ENCODE results near the gene ARHGAP19. TPM values are rescaled to one million over a fixed set of nuclear protein-coding genes. Genes with fewer than 3 reads are reported as not detected.

ARHGAP19 gene, protein sequence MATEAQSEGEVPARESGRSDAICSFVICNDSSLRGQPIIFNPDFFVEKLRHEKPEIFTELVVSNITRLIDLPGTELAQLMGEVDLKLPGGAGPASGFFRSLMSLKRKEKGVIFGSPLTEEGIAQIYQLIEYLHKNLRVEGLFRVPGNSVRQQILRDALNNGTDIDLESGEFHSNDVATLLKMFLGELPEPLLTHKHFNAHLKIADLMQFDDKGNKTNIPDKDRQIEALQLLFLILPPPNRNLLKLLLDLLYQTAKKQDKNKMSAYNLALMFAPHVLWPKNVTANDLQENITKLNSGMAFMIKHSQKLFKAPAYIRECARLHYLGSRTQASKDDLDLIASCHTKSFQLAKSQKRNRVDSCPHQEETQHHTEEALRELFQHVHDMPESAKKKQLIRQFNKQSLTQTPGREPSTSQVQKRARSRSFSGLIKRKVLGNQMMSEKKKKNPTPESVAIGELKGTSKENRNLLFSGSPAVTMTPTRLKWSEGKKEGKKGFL
- 5.2 and 8.3 TPM in 2 replicates for polyA plus RNA-seq
- 8.3 and 8.9 TPM in 2 replicates for polyA minus RNA-seq

DNA sequence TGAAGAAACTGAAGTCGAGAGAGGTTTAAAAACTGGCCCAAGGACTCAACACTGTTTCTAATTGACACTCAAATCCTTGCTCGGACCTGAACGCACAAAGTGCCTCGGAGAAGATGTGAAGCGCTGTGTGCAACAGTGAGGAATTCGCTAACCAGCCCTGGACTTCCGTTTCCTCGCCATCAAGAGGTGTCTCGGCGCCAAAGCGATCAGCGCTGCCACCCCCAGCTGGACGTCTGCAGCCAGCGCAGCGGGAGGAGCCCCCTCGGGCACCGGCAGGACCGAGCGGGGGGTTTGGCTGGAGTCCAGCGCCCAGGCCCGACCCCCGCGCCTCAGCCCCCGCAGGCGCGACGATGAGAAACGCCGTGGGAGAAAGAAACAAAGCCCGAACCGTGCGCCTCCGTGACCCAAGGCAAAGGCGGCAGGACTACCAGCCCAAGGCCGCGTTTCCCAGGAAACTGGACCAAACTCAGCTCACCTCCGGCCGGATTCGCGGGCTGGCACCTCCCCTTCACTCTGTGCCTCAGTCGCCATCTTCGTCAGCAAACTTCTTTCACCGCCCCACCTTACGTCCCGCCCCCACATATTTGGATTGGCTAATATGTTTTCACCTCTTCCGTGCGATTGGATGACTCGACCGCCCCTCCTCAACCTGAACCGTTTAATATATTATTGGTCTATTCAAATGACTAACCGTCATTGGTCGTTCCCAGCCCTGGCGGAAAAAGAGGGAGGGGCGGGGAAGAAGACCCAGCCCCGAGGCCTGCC, at the start of gene ARHGAP19:
ARHGAP19 (minus strand) TSS at position 541 of the 765 bp plus-strand sequence; CDS start at position 531, 10 bp downstream.
- no peaks in the 10 kb centered on the region for H3K9me2 ChIP-seq (ENCODE audit: insufficient read depth, low read length)
- no peaks in the 10 kb centered on the region for H3K36me3 ChIP-seq (ENCODE audit: insufficient read depth, low read length)
- H3K9me3 ChIP-seq (ENCODE audit: low read length): no peaks in the 10 kb centered on the region
- H3F3A ChIP-seq (ENCODE audit: insufficient read depth, low read length, poor library complexity, severe bottlenecking): no peaks in the 10 kb centered on the region
- peak within 1 kb of the TSS; percentile 89 for H3K4me3 ChIP-seq (ENCODE audit: low read length)
- no peaks in the 10 kb centered on the region for H3K79me2 ChIP-seq (replicated peaks; ENCODE audit: insufficient read depth, low read length)
- peak within 1 kb of the TSS; percentile 69 for H3K9ac ChIP-seq (ENCODE audit: low read length)
- H3K27ac ChIP-seq (ENCODE audit: low read length): peak within 1 kb of the TSS; percentile 69
- H3K4me2 ChIP-seq (ENCODE audit: low read length): peak within 1 kb of the TSS; percentile 72
- peak within 1 kb of the TSS; percentile 74 for H2AFZ ChIP-seq (ENCODE audit: low read depth, low read length)
- H3K27me3 ChIP-seq (ENCODE audit: insufficient read depth, low read depth, low read length): no peaks in the 10 kb centered on the region
- H4K20me1 ChIP-seq (ENCODE audit: insufficient read depth): no peaks in the 10 kb centered on the region
- TF ChIP-seq EZH2 (IDR thresholded peaks at IDR 0.05; ENCODE audit: borderline replicate concordance, insufficient read depth, low read length, poor library complexity, severe bottlenecking) (no peak), EP300 (conservative IDR thresholded peaks at IDR 0.05; ENCODE audit: poor library complexity, severe bottlenecking) (no peak), RAD21 (conservative IDR thresholded peaks at IDR 0.05) (peak; percentile 49), SMC3 (conservative IDR thresholded peaks at IDR 0.05; ENCODE audit: poor library complexity) (peak; percentile 4), TAF1 (IDR thresholded peaks at IDR 0.05; ENCODE audit: low read depth) (peak; percentile 51), POLR2AphosphoS5 (IDR thresholded peaks at IDR 0.05) (peak; percentile 70), MXI1 (conservative IDR thresholded peaks at IDR 0.05; ENCODE audit: poor library complexity, severe bottlenecking) (peak; percentile 78)
- TF ChIP-seq, protein P1, sequence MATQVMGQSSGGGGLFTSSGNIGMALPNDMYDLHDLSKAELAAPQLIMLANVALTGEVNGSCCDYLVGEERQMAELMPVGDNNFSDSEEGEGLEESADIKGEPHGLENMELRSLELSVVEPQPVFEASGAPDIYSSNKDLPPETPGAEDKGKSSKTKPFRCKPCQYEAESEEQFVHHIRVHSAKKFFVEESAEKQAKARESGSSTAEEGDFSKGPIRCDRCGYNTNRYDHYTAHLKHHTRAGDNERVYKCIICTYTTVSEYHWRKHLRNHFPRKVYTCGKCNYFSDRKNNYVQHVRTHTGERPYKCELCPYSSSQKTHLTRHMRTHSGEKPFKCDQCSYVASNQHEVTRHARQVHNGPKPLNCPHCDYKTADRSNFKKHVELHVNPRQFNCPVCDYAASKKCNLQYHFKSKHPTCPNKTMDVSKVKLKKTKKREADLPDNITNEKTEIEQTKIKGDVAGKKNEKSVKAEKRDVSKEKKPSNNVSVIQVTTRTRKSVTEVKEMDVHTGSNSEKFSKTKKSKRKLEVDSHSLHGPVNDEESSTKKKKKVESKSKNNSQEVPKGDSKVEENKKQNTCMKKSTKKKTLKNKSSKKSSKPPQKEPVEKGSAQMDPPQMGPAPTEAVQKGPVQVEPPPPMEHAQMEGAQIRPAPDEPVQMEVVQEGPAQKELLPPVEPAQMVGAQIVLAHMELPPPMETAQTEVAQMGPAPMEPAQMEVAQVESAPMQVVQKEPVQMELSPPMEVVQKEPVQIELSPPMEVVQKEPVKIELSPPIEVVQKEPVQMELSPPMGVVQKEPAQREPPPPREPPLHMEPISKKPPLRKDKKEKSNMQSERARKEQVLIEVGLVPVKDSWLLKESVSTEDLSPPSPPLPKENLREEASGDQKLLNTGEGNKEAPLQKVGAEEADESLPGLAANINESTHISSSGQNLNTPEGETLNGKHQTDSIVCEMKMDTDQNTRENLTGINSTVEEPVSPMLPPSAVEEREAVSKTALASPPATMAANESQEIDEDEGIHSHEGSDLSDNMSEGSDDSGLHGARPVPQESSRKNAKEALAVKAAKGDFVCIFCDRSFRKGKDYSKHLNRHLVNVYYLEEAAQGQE (IDR thresholded peaks at IDR 0.05; ENCODE audit: borderline replicate concordance): no peak
- TF ChIP-seq, protein P2, sequence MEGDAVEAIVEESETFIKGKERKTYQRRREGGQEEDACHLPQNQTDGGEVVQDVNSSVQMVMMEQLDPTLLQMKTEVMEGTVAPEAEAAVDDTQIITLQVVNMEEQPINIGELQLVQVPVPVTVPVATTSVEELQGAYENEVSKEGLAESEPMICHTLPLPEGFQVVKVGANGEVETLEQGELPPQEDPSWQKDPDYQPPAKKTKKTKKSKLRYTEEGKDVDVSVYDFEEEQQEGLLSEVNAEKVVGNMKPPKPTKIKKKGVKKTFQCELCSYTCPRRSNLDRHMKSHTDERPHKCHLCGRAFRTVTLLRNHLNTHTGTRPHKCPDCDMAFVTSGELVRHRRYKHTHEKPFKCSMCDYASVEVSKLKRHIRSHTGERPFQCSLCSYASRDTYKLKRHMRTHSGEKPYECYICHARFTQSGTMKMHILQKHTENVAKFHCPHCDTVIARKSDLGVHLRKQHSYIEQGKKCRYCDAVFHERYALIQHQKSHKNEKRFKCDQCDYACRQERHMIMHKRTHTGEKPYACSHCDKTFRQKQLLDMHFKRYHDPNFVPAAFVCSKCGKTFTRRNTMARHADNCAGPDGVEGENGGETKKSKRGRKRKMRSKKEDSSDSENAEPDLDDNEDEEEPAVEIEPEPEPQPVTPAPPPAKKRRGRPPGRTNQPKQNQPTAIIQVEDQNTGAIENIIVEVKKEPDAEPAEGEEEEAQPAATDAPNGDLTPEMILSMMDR (IDR thresholded peaks at IDR 0.05; ENCODE audit: poor library complexity, severe bottlenecking): peak; percentile 32

DNA sequence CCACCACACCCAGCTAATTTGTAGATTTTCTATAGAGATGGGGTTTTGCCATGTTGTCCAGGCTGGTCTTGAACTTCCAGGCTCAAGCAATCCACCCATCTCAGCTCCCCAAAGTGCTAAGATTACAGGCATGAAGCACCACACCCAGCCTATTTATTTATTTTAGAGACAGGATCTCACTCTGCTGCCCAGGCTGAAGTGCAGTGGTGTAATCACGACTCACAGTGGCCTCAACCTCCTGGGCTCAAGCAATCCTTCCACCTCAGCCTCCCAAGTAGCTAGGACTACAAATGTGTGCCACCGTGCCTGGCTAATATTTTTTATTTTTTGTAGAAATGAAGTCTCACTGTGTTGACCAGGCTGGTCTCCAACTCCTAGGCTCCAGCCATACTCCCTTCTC, 49.0 kb upstream of the ARHGAP19 start:
- H3K79me2 ChIP-seq (replicated peaks; ENCODE audit: insufficient read depth, low read length): no peaks in the 10 kb centered on the region
- H2AFZ ChIP-seq (ENCODE audit: low read depth, low read length): no peak overlapping the region
- no peaks in the 10 kb centered on the region for H3K36me3 ChIP-seq (ENCODE audit: insufficient read depth, low read length)
- peaks cover 51% of the 10 kb centered on the region for H3K27me3 ChIP-seq (ENCODE audit: insufficient read depth, low read depth, low read length)
- H3K9me2 ChIP-seq (ENCODE audit: insufficient read depth, low read length): no peaks in the 10 kb centered on the region
- no peak overlapping the region for H3K27ac ChIP-seq (ENCODE audit: low read length)
- H3K9ac ChIP-seq (ENCODE audit: low read length): no peak overlapping the region
- no peak overlapping the region for H3K4me2 ChIP-seq (ENCODE audit: low read length)
- TF ChIP-seq TAF1 (IDR thresholded peaks at IDR 0.05; ENCODE audit: low read depth) (no peak), RAD21 (conservative IDR thresholded peaks at IDR 0.05) (no peak), EP300 (conservative IDR thresholded peaks at IDR 0.05; ENCODE audit: poor library complexity, severe bottlenecking) (no peak)
- TF ChIP-seq, protein P1 (IDR thresholded peaks at IDR 0.05; ENCODE audit: borderline replicate concordance): no peak
- H3F3A ChIP-seq (ENCODE audit: insufficient read depth, low read length, poor library complexity, severe bottlenecking): peaks cover 3% of the 10 kb centered on the region
- H4K20me1 ChIP-seq (ENCODE audit: insufficient read depth): no peaks in the 10 kb centered on the region
- no peak overlapping the region for H3K4me3 ChIP-seq (ENCODE audit: low read length)
- H3K9me3 ChIP-seq (ENCODE audit: low read length): no peaks in the 10 kb centered on the region

All from neural cell (in vitro differentiated cells).